Measurements from ENCODE around the gene CD83.
A peak's percentile ranks its signal among the peaks of the same experiment; 100 is the strongest.

CD83 gene

GRCh38 chr6:14107711-14108494 is 9.7 kb upstream of the CD83 start:
- in situ Hi-C loops (cut with MboI; ENCODE audit: low pct_unique_long_range_greater_than_20kb, low sequenced_read_pairs, unreplicated experiment): no loop called here
- no peak for DNase-seq (ENCODE audit: low spot score)
- no peak for TF ChIP-seq CTCF (IDR thresholded peaks at IDR 0.05; ENCODE audit: extremely low read depth, insufficient read depth, missing control alignments)

GRCh38 chr6:14108571-14109410 is 8.8 kb upstream of the CD83 start:
- in situ Hi-C loops (cut with MboI; ENCODE audit: low pct_unique_long_range_greater_than_20kb, low sequenced_read_pairs, unreplicated experiment): no loop called here
- no peak for TF ChIP-seq CTCF (IDR thresholded peaks at IDR 0.05; ENCODE audit: extremely low read depth, insufficient read depth, missing control alignments)
- DNase-seq (ENCODE audit: low spot score): peak; percentile 65

- DNase-seq (ENCODE audit: low spot score): no peak
- in situ Hi-C loops (cut with MboI; ENCODE audit: low pct_unique_long_range_greater_than_20kb, low sequenced_read_pairs, unreplicated experiment): no loop called here
- no peak for TF ChIP-seq CTCF (IDR thresholded peaks at IDR 0.05; ENCODE audit: extremely low read depth, insufficient read depth, missing control alignments)
These were observed 8.2 kb upstream of the CD83 start for GRCh38 chr6:14109411-14109826.

- in situ Hi-C loops (cut with MboI; ENCODE audit: low pct_unique_long_range_greater_than_20kb, low sequenced_read_pairs, unreplicated experiment): no loop called here
- TF ChIP-seq CTCF (IDR thresholded peaks at IDR 0.05; ENCODE audit: extremely low read depth, insufficient read depth, missing control alignments): no peak
- DNase-seq (ENCODE audit: low spot score): no peak
These were observed 7.4 kb upstream of the CD83 start for GRCh38 chr6:14110001-14110818.

GRCh38 chr6:14113976-14114375 is 3.6 kb upstream of the CD83 start:
- in situ Hi-C loops (cut with MboI; ENCODE audit: low pct_unique_long_range_greater_than_20kb, low sequenced_read_pairs, unreplicated experiment): no loop called here
- TF ChIP-seq CTCF (IDR thresholded peaks at IDR 0.05; ENCODE audit: extremely low read depth, insufficient read depth, missing control alignments): no peak
- no peak for DNase-seq (ENCODE audit: low spot score)

- in situ Hi-C loops (cut with MboI; ENCODE audit: low pct_unique_long_range_greater_than_20kb, low sequenced_read_pairs, unreplicated experiment): no loop called here
These were observed 493 bp downstream of the CD83 start for GRCh38 chr6:14118091-14118439.

More at GRCh38 chr6:14118091-14118439, 493 bp downstream of the CD83 start:
- no peak for TF ChIP-seq CTCF (IDR thresholded peaks at IDR 0.05; ENCODE audit: extremely low read depth, insufficient read depth, missing control alignments)
- DNase-seq (ENCODE audit: low spot score): no peak

Measured in GM13977 (cell line).